Measurements from ENCODE around the gene PRKCH.

PRKCH gene

GRCh38 chr14:61477712-61478462 lies 156.5 kb downstream of the PRKCH start:
- DNase-seq, result no peak

GRCh38 chr14:61478971-61479473 lies 157.6 kb downstream of the PRKCH start:
- no peak for DNase-seq

- no peak for DNase-seq
Measured at GRCh38 chr14:61479746-61480502, 158.5 kb downstream of the PRKCH start.

- no peak for DNase-seq
Measured at GRCh38 chr14:61480704-61481285, 159.4 kb downstream of the PRKCH start.

GRCh38 chr14:61481701-61482100 lies 160.3 kb downstream of the PRKCH start:
- no peak for DNase-seq

GRCh38 chr14:61482348-61483206 lies 161.2 kb downstream of the PRKCH start:
- DNase-seq, result no peak

GRCh38 chr14:61483476-61483875 lies 162.1 kb downstream of the PRKCH start:
- no peak for DNase-seq

GRCh38 chr14:61484031-61484430 lies 162.7 kb downstream of the PRKCH start:
- no peak for DNase-seq

GRCh38 chr14:61484826-61485584 lies 163.6 kb downstream of the PRKCH start:
- DNase-seq, result no peak

- no peak for DNase-seq
Measured at GRCh38 chr14:61485661-61486060, 164.3 kb downstream of the PRKCH start.

GRCh38 chr14:61486930-61487495 lies 165.6 kb downstream of the PRKCH start:
- DNase-seq, result no peak

GRCh38 chr14:61488417-61489401 lies 167.3 kb downstream of the PRKCH start:
- no peak for DNase-seq

- DNase-seq, result no peak
Measured at GRCh38 chr14:61489512-61489911, 168.1 kb downstream of the PRKCH start.

GRCh38 chr14:61489932-61490331 lies 168.6 kb downstream of the PRKCH start:
- DNase-seq, result no peak

- DNase-seq, result no peak
Measured at GRCh38 chr14:61491224-61491623, 169.8 kb downstream of the PRKCH start.

GRCh38 chr14:61491876-61492434 lies 170.6 kb downstream of the PRKCH start:
- no peak for DNase-seq

- no peak for DNase-seq
Measured at GRCh38 chr14:61492474-61492873, 171.1 kb downstream of the PRKCH start.

- no peak for DNase-seq
Measured at GRCh38 chr14:61493239-61493638, 171.9 kb downstream of the PRKCH start.

- no peak for DNase-seq
Measured at GRCh38 chr14:61494018-61494417, 172.6 kb downstream of the PRKCH start.

- DNase-seq, result no peak
Measured at GRCh38 chr14:61495809-61496208, 174.4 kb downstream of the PRKCH start.

Measured in NCI-H1436 treated with DMSO at 0.1 percent for 48 hours (cell line).